ENCODE results near the gene TRAPPC4.
"Not testable (repeated sequence)": the region's sequence is repeated elsewhere in the genome, so short reads cannot be mapped to it uniquely, and the experiment has no call there.

The TRAPPC4 gene

GRCh38 chr11:119018074-119018938 lies at the start of gene TRAPPC4, which contains the start of gene RPS25:
TSS of gene TRAPPC4 (plus strand) at chr11:119018766. CDS start at chr11:119018796, 30 bp downstream.
TSS of gene RPS25 (minus strand) at chr11:119018343. CDS start at chr11:119018284, 59 bp downstream.
- TF ChIP-seq CTCF (IDR thresholded peaks at IDR 0.05; ENCODE audit: low read depth, low read length, missing control alignments), result no peak
- in situ Hi-C loops (cut with HindIII; ENCODE audit: low pct_ligation_motif_present, low sequenced_read_pairs), result no loop called here

GRCh38 chr11:118969508-118969907 lies 49.1 kb upstream of the TRAPPC4 start:
- in situ Hi-C loops (cut with HindIII; ENCODE audit: low pct_ligation_motif_present, low sequenced_read_pairs); H3K27ac ChIP-seq; H3K36me3 ChIP-seq (replicated peaks): not testable (repeated sequence)

More at GRCh38 chr11:119018074-119018938, at the start of gene TRAPPC4, which contains the start of gene RPS25:
- DNase-seq, result peak; percentile 93
- peak within 1 kb of the TSS; percentile 97 for H3K4me3 ChIP-seq (ENCODE audit: low read depth, low read length)
- H3K27ac ChIP-seq, result peak within 1 kb of the TSS; percentile 75
- H3K36me3 ChIP-seq (replicated peaks), result peaks cover 41% of the 10 kb centered on the region
- H3K27me3 ChIP-seq (replicated peaks), result no peaks in the 10 kb centered on the region

GRCh38 chr11:118971646-118972045 lies 46.9 kb upstream of the TRAPPC4 start, which contains the start of gene FOXR1:
TSS of gene FOXR1 (plus strand) at chr11:118971761. CDS start at chr11:118971932, 171 bp downstream.
- Histone ChIP-seq H3K27me3 (replicated peaks) (no peaks in the 10 kb centered on the region), H3K4me3 (ENCODE audit: low read depth, low read length) (no peak within 1 kb of the TSS), H3K27ac (no peak within 1 kb of the TSS), H3K36me3 (replicated peaks) (no peaks in the 10 kb centered on the region)
- no peak for DNase-seq
- in situ Hi-C loops (cut with HindIII; ENCODE audit: low pct_ligation_motif_present, low sequenced_read_pairs), result no loop called here
- TF ChIP-seq CTCF (IDR thresholded peaks at IDR 0.05; ENCODE audit: low read depth, low read length, missing control alignments), result no peak

More at GRCh38 chr11:118969508-118969907, 49.1 kb upstream of the TRAPPC4 start:
- H3K27me3 ChIP-seq (replicated peaks); DNase-seq; H3K4me3 ChIP-seq (ENCODE audit: low read depth, low read length): not testable (repeated sequence)

GRCh38 chr11:118973985-118974384 lies 44.6 kb upstream of the TRAPPC4 start:
- H3K4me3 ChIP-seq (ENCODE audit: low read depth, low read length), result no peak overlapping the region
- TF ChIP-seq CTCF (IDR thresholded peaks at IDR 0.05; ENCODE audit: low read depth, low read length, missing control alignments), result no peak
- no peak overlapping the region for H3K27ac ChIP-seq
- in situ Hi-C loops (cut with HindIII; ENCODE audit: low pct_ligation_motif_present, low sequenced_read_pairs), result no loop called here
- no peaks in the 10 kb centered on the region for H3K36me3 ChIP-seq (replicated peaks)
- DNase-seq, result no peak
- no peaks in the 10 kb centered on the region for H3K27me3 ChIP-seq (replicated peaks)

- no peak for DNase-seq
- TF ChIP-seq CTCF (IDR thresholded peaks at IDR 0.05; ENCODE audit: low read depth, low read length, missing control alignments), result no peak
- Histone ChIP-seq H3K36me3 (replicated peaks) (no peaks in the 10 kb centered on the region), H3K4me3 (ENCODE audit: low read depth, low read length) (no peak overlapping the region), H3K27ac (no peak overlapping the region), H3K27me3 (replicated peaks) (no peaks in the 10 kb centered on the region)
- in situ Hi-C loops (cut with HindIII; ENCODE audit: low pct_ligation_motif_present, low sequenced_read_pairs), result no loop called here
Observed at GRCh38 chr11:118975771-118976709, 42.5 kb upstream of the TRAPPC4 start.
